Spleen (tissue), 13 donors: ENCODE data around the gene USF3. TPM values are rescaled to one million over a fixed set of nuclear protein-coding genes. Genes with fewer than 3 reads are reported as not detected.
A peak's percentile ranks its signal among the peaks of the same experiment; 100 is the strongest.

Experiments
- DNase-seq: peaks from one replicate; pipeline ENCODE4 v3.0.0-alpha.2; 2020
- H3K27ac ChIP-seq, 8 donors: fragments of 200-600 bp; sonication (generic) in 7 of 8; 1 replicate in 4 of 8; 2 replicates in 4 of 8; pipeline versions ENCODE4 v1.5.0 to v1.8.0; 2016 to 2021; ENCODE audit warnings: inconsistent platforms in 4 of 8, mild to moderate bottlenecking in 4 of 8, moderate library complexity in 1 of 8
- H3K27me3 ChIP-seq, 7 donors: fragments of 200-600 bp; sonication (generic) in 6 of 7; replicated peaks in 1 of 7; 1 replicate in 4 of 7; 2 replicates in 3 of 7; pipeline versions ENCODE4 v1.5.0 to v1.8.0; 2016 to 2021; ENCODE audit warnings: inconsistent platforms in 3 of 7, mild to moderate bottlenecking in 1 of 7
- H3K36me3 ChIP-seq, 6 donors: fragments of 200-600 bp; sonication (generic) in 5 of 6; 1 replicate in 4 of 6; 2 replicates in 2 of 6; pipeline versions ENCODE4 v1.5.0 to v1.8.0; 2016 to 2021; ENCODE audit warnings: inconsistent platforms in 2 of 6
- H3K4me1 ChIP-seq, 6 donors: fragments of 200-600 bp; sonication (generic) in 5 of 6; 1 replicate in 3 of 6; 2 replicates in 3 of 6; pipeline versions ENCODE4 v1.5.0 to v1.8.0; 2016 to 2021; ENCODE audit warnings: inconsistent platforms in 3 of 6
- H3K4me3 ChIP-seq, 8 donors: fragments of 200-600 bp; sonication (generic) in 7 of 8; 1 replicate in 4 of 8; 2 replicates in 4 of 8; pipeline versions ENCODE4 v1.5.0 to v1.8.0; 2016 to 2021; ENCODE audit warnings: inconsistent platforms in 4 of 8, mild to moderate bottlenecking in 4 of 8, moderate library complexity in 2 of 8
- H3K9me3 ChIP-seq, 8 donors: fragments of 200-600 bp; sonication (generic) in 7 of 8; 1 replicate in 4 of 8; 2 replicates in 4 of 8; pipeline versions ENCODE4 v1.5.0 to v1.8.0; 2016 to 2021; ENCODE audit warnings: inconsistent platforms in 4 of 8
- CTCF ChIP-seq, 11 experiments: fragments of 200-600 bp in 7 of 11; fragments of 450-650 bp in 4 of 11; sonication (generic) in 4 of 11; IDR thresholded peaks in 8 of 11; conservative IDR thresholded peaks in 3 of 11; 1 replicate in 7 of 11; 2 replicates in 4 of 11; pipeline versions ENCODE4 v1.4.0 to v1.8.0; 2016 to 2021; ENCODE audit warnings: antibody characterized with exemption in 11 of 11, inconsistent platforms in 4 of 11, mild to moderate bottlenecking in 1 of 11
- POLR2A ChIP-seq, 3 donors: fragments of 450-650 bp; IDR thresholded peaks; one replicate each; pipeline ENCODE4 v1.5.1; 2017; ENCODE audit warnings: antibody characterized with exemption in 3 of 3, mild to moderate bottlenecking in 1 of 3
- POLR2AphosphoS5 ChIP-seq, 3 donors: sonication (generic); formaldehyde crosslinking; IDR thresholded peaks; one replicate each; pipeline ENCODE4 v1.5.1; 2017; ENCODE audit warnings: antibody characterized with exemption in 3 of 3
- WGBS, 5 donors: extraction: QIAGEN DNeasy Blood & Tissue Kit in 3 of 5; methylation state at CpG; one replicate each; pipeline versions ENCODE4 v1.1.5 to v1.1.7; 2013 to 2018; 5-methylcytosine and 5-hydroxymethylcytosine counted together
- intact Hi-C: fragments of 100-400 bp; cut with DNase I; formaldehyde crosslinking; loops from one replicate; pipeline ENCODE4 v1.15.0; 2023; ENCODE audit warnings: low total_unique reads
- long read RNA-seq, 2 donors: transcript quantifications; one replicate each; lab custom pipeline, GENCODE V29; 2026
- polyA plus RNA-seq, 3 donors: library from polyadenylated mRNA; stranded (reverse); fragments of 200-250 nt; gene quantifications; one replicate each; pipeline ENCODE4 v1.2.1, GENCODE V29; 2013
- total RNA-seq, 7 donors: library from RNA; depleted of rRNA in 3 of 7; stranded (reverse); fragments of >200 nt in 3 of 7; fragmentation: NEBNext Ultra II Directional in 4 of 7; extraction: Animal tissue kit (Norgen Biotek cat#: 25700) in 4 of 7; gene quantifications; one replicate each; pipeline versions ENCODE4 v1.1.0 to v1.2.1, GENCODE V29; 2016 to 2021
- donor health status: healthy with polysubstance abuse.
- donor health status: DM: no; HTN: no; CAD: no; lungs with moderate emphysema.
- donor health status: DM: no; HTN: no; CAD: no.
- donor health status: Bipolar disorder and iron deficiency.
- donor health status: healthy.
- donor health status: DM: no; HTN: no; CAD: no.
- donor health status: DM: yes; HTN: yes; CAD: no.

USF3 gene, protein sequence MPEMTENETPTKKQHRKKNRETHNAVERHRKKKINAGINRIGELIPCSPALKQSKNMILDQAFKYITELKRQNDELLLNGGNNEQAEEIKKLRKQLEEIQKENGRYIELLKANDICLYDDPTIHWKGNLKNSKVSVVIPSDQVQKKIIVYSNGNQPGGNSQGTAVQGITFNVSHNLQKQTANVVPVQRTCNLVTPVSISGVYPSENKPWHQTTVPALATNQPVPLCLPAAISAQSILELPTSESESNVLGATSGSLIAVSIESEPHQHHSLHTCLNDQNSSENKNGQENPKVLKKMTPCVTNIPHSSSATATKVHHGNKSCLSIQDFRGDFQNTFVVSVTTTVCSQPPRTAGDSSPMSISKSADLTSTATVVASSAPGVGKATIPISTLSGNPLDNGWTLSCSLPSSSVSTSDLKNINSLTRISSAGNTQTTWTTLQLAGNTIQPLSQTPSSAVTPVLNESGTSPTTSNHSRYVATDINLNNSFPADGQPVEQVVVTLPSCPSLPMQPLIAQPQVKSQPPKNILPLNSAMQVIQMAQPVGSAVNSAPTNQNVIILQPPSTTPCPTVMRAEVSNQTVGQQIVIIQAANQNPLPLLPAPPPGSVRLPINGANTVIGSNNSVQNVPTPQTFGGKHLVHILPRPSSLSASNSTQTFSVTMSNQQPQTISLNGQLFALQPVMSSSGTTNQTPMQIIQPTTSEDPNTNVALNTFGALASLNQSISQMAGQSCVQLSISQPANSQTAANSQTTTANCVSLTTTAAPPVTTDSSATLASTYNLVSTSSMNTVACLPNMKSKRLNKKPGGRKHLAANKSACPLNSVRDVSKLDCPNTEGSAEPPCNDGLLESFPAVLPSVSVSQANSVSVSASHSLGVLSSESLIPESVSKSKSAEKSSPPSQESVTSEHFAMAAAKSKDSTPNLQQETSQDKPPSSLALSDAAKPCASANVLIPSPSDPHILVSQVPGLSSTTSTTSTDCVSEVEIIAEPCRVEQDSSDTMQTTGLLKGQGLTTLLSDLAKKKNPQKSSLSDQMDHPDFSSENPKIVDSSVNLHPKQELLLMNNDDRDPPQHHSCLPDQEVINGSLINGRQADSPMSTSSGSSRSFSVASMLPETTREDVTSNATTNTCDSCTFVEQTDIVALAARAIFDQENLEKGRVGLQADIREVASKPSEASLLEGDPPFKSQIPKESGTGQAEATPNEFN (N-terminal part only)
- total RNA-seq (10 to 100 TPM; 23.9 to 36.0 (median 28.4) TPM), polyA plus RNA-seq (1 to 10 TPM; 5.5 to 8.2 (median 7.0) TPM)
- long read RNA-seq, donor 1, full-length matches to known transcripts, result 3 of 3 reads
- long read RNA-seq, donor 1, partial matches to known transcripts, result 0 of 3 reads
- long read RNA-seq, donor 1, other reads (novel, unspliced or antisense), result 0 of 3 reads
- long read RNA-seq, donor 2, full-length matches to known transcripts, result 1 of 1 reads
- long read RNA-seq, donor 2, partial matches to known transcripts, result 0 of 1 reads
- long read RNA-seq, donor 2, other reads (novel, unspliced or antisense), result 0 of 1 reads

DNA sequence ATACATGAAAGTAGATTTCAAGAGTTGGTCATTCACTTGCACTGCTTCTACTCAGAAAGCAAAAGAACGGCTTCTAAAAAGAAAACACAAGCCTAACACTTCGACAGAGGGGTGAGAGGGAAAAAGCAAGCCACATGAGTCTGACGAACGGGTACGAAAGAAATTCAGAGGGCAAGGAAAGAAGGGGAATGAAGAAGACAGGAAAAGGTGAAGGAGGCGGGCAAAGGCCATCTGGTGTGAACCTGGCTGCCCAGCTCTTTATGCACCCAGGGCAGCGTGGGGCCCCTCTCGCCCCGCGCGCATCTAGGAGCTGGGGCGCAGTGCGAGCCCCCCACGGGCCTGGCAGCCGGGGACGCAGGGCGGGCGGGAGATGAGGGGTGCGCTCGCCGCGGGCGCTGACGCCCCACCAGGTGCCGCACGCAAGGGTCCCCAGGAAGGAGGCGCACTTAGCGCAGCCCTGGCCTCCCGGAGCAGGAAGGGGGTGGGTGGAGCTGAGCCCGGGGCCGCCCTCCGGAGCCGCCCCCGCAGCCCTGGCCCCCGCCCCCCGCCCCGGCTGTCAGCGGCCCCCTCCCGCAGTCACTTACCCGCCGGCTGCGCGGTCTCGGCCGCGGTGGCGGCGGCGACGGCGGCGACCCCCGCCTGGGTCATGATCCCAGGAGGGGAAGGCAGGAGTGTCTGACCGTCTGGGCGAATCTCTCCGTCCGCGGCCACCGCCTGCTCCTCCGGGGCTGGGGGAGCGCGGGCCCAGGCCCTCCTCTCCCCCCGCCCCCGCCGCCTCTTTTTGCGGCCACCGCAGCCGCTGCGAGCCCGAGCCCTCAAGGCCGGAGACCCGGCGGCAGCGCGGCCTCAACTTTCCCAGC lies at the start of gene USF3:
Gene USF3 (minus strand): TSS at position 857 of the 860 bp plus-strand sequence. CDS start 21,764 bp downstream, outside the sequence.
- TF ChIP-seq POLR2AphosphoS5 (IDR thresholded peaks at IDR 0.05), result peak; percentile 82 to 85 (median 85)
- peak in 1 of 3 donors; percentile 21 for TF ChIP-seq POLR2A (IDR thresholded peaks at IDR 0.05)
- TF ChIP-seq CTCF (IDR thresholded peaks at IDR 0.05 in 8 of 11, conservative IDR thresholded peaks at IDR 0.05 in 3 of 11), result peak in 1 of 11 experiments; percentile 52
- intact Hi-C loops, result no loop called here
- DNase-seq, result peak; percentile 97
- 0 to 1% (median 0%) methylated on average over 22 to 75 of the region's 75 CpGs for WGBS, 5 donors
- no peaks in the 10 kb centered on the region for H3K27me3 ChIP-seq
- H3K9me3 ChIP-seq, result no peaks in the 10 kb centered on the region
- H3K4me1 ChIP-seq, result peaks cover 21 to 72% (median 49%) of the 10 kb centered on the region in 6 donors
- no peaks in the 10 kb centered on the region for H3K36me3 ChIP-seq
- H3K4me3 ChIP-seq, result peak within 1 kb of the TSS; percentile 60 to 89 (median 85)
- H3K27ac ChIP-seq, result peak within 1 kb of the TSS; percentile 99 to 100 (median 100)

DNA sequence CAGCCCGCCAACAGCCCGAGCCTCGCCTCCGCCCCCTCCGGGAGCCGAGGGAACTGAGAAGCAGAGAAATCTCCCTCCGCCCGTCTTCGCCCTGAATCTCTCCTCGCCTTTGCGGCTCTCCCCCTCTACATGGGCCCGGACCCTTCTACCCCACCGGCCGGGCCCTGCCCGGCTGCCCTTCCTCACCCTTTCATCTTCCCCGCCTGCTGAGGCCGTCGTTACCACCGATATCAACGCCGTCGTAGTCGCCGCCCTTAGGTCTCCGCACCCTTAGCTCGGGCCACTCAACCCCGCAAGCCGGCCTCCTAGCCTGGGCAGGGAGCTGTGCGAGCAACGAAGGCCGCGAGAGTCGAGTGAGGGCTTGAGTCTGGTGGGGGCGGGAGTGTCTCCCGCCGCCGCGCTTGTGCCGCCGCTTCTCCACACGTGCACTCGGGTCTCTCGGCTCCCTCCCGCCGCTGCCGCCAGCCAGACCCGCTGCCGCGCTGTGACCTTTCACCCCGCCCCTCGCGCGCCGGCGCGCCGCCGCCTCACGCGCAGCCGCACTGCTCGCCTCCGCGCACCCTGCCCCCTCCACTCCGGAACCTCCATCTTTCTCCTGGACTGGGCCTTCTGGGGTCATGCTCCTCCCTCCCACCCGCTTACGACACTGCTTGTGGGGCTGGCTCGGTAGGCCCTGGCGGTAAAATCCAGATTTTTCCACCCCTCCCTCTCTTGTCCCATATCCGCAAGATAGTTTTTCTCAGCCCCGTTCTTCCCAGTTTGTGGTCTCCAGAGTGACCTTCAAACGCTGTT lies 49.5 kb upstream of the USF3 start, which contains the start of gene NAA50:
Gene NAA50 (minus strand): TSS at position 494 of the 792 bp plus-strand sequence. CDS start 300 bp downstream, at position 194.
- no peaks in the 10 kb centered on the region for H3K9me3 ChIP-seq
- intact Hi-C loops, result loop anchor here (10.0 kb wide), 1 partner anchor 89 kb away; the partner anchor contains the start of gene GRAMD1C
- H3K36me3 ChIP-seq, result no peaks in the 10 kb centered on the region
- peak; percentile 97 for DNase-seq
- H3K27me3 ChIP-seq, result no peaks in the 10 kb centered on the region
- WGBS, 5 donors, result 0 to 1% (median 1%) methylated on average over 54 to 72 of the region's 72 CpGs
- TF ChIP-seq CTCF (IDR thresholded peaks at IDR 0.05 in 8 of 11, conservative IDR thresholded peaks at IDR 0.05 in 3 of 11), result peak in 2 of 11 experiments; percentile 3 to 30
- TF ChIP-seq POLR2AphosphoS5 (IDR thresholded peaks at IDR 0.05), result peak; percentile 86 to 94 (median 93)
- peak in 1 of 3 donors; percentile 77 for TF ChIP-seq POLR2A (IDR thresholded peaks at IDR 0.05)
- peak within 1 kb of the TSS; percentile 63 to 89 (median 77) for H3K4me3 ChIP-seq
- peak within 1 kb of the TSS; percentile 93 to 99 (median 98) for H3K27ac ChIP-seq
- H3K4me1 ChIP-seq, result peaks cover 39 to 81% (median 73%) of the 10 kb centered on the region in 6 donors
